ENCODE data around the gene PRSS50.
"Not testable (repeated sequence)": the region's sequence is repeated elsewhere in the genome, so short reads cannot be mapped to it uniquely, and the experiment has no call there.

PRSS50 gene, protein sequence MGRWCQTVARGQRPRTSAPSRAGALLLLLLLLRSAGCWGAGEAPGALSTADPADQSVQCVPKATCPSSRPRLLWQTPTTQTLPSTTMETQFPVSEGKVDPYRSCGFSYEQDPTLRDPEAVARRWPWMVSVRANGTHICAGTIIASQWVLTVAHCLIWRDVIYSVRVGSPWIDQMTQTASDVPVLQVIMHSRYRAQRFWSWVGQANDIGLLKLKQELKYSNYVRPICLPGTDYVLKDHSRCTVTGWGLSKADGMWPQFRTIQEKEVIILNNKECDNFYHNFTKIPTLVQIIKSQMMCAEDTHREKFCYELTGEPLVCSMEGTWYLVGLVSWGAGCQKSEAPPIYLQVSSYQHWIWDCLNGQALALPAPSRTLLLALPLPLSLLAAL

GRCh38 chr3:46717447-46718231 lies at the start of gene PRSS50:
Gene PRSS50, minus strand, starts transcription at chr3:46717869. Its CDS starts 45 bp downstream, at chr3:46717824.
- DNase-seq (ENCODE audit: low read depth) = no peak

GRCh38 chr3:46764206-46764605 lies 46.5 kb upstream of the PRSS50 start:
- DNase-seq (ENCODE audit: low read depth) = no peak

DNA sequence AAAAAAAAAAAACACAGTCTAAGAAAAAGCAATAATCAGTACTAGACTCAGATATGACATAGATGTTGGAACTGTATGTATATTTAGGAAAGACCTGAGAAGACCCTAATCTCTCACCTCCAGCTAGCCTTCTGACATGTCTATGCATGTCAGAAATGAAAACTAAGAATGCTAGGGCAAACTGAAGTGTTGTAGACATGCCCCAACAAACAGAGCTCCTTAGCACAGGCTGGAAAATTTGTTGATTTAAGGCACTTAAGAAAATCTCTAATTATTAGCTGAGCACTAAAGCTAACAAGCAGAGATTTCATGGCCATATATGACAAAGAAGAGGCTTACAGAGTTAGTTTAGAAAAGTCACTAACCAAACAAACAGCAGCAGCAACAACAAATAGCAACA lies 45.5 kb upstream of the PRSS50 start:
- DNase-seq (ENCODE audit: low read depth) = no peak

DNA sequence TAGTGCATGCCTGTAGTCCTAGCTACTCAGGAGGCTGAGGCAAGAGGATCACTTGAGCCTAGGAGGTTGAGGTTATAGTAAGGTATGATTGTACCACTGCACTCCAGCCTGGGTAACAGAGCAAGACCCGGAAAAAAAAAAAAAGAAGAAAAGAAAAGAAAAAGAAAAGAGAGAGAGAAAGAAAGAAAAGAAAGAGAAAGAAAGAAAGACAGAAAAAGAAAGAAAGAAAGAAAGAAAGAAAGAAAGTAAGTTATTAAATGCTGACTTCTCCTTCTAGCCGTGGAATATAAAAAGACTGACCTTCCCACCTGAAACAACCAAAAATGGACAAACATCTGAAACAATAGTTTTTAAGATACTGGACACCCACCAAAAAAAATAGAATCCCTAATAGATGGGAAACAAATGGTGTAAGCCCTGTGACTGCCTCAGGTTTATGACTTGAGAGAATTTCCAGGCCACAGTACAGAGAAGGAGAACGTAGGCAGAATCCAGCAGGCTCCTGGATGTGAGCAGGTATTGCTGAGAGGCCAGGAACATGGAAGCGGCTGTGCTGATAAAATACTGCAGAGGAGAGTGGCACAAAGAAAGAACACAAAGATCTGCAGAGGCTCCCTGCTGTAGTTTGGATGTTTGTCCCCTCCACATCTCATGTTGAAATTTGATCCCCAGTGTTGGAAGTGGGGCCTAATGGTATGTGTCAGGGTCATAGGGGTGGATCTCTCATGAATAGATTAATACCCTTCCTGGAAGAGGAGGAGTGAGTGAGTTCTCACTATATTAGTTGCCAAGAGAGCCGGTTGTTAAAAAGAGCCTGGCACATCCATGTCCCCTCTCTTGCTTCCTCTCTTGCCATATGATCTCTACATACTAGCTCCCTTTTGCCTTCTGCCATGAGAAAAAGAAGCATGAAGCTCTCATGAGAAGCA lies 41.8 kb upstream of the PRSS50 start:
- DNase-seq (ENCODE audit: low read depth) = no peak

DNA sequence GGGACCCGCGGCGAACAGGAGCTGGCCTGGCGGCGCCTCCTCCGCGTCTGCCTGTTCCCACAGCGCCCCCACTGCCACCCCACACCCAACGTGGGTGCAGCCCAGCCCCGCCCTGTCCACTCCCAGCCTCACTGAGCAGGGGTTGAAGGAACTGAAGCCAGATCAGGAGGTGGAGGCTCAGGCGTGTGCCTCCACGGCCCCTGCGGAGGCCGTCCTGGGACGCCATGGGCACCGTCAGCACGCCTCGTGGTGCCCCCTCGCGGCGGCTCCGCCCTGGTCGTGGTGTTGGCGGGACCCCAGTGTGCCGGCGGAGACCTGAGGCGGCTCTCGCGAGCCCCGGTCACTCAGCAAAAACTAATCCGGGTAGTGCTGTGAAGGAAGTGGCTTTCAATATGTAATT lies 39.0 kb upstream of the PRSS50 start:
- DNase-seq (ENCODE audit: low read depth) = no peak

- DNase-seq (ENCODE audit: low read depth) = no peak
These were observed 38.0 kb upstream of the PRSS50 start for GRCh38 chr3:46755646-46756045.

GRCh38 chr3:46753127-46753526 lies 35.5 kb upstream of the PRSS50 start:
- DNase-seq (ENCODE audit: low read depth) = not testable (repeated sequence)

DNA sequence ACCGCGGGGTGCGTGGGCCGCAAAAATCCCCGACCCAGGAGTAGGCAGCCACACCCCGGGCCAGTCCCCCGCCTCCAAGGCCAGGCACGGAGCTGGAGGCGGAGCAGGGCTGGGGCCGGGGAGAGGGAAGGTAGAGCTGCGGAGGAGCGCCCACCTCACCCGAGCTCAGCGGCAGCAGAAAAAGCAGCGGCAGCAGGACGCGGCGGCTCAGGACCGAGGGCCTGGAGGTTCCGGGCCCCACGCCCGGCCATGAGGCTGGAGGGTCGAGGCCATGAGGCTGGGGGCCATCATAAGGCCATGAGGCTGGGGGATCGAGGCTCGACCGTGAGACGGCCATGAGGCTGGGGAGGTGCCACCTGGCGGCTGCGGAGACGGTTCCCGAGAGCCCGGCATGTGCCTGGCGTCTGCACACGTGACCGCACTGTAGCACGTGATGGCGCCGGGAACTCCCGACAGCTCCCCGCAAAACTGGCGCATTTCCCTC lies 32.9 kb upstream of the PRSS50 start:
- DNase-seq (ENCODE audit: low read depth) = no peak

DNA sequence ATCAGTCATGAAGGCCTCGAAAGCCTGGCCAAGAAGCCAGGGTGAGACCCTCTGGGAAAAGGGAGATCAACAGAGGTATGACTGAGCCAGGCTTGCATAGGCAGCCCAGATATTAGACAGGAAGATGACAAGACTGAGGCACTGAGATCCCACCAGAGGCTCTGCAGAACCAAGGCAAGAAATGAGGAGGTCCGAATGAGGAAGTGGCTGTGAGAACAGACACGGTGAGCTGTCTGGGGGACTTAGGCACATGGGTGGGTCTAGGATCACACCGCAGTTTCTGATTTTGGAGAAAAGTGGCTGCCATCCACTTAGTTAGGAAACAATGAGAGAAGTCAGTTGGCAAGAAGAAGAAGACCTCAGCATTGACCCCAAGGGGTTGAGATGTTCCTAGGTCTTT lies 31.5 kb upstream of the PRSS50 start:
- DNase-seq (ENCODE audit: low read depth) = no peak

DNA sequence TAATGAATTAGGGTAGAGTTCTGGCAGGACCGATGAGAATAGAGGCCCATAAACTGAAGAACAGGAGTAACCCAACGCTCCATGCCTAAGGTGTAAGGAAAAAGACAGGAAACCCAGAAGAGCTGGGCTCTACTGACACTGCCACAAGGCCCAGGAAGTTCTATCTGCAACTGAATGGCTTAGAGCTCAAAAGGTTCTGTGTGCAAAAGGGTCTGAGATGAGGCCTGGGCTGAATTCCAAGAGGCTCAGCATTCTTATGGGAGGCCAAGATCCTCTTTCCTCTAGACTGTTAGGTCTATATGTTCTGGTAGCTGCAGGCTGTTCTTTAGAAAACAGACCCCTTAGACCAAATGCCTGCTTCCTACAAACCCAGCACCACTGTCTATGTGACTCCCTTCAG lies 30.5 kb upstream of the PRSS50 start:
- DNase-seq (ENCODE audit: low read depth) = no peak

GRCh38 chr3:46746711-46747110 lies 29.0 kb upstream of the PRSS50 start:
- no peak for DNase-seq (ENCODE audit: low read depth)

DNA sequence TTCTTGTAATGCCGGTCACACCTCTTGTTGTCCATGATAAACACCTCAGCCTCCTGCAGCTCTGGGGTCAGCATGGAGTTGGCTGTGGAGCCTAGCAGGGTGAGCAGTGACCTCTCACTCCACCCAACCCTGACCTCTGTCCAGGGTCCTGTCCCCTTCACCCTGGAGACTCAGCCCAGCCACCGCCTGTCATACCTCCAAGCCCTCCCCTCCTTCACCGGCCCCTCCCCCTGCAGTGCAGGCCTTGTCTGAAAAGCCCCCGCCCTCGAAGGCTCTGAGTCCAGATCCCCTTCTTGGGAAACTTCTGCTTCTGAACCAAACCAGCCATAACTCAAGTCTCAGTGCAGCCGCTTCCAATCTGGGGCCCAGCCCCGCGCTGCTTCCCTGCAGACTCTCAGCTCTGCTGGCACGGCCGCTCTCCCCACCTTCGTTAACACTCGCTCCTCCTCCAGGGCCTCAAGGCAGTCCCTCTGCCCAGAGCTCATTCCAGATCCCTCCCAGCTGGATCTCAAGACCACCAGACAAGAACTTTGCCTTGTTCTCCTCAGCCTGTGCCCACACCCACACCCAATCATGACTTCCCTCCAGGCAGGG lies 25.4 kb upstream of the PRSS50 start:
- no peak for DNase-seq (ENCODE audit: low read depth)

DNA sequence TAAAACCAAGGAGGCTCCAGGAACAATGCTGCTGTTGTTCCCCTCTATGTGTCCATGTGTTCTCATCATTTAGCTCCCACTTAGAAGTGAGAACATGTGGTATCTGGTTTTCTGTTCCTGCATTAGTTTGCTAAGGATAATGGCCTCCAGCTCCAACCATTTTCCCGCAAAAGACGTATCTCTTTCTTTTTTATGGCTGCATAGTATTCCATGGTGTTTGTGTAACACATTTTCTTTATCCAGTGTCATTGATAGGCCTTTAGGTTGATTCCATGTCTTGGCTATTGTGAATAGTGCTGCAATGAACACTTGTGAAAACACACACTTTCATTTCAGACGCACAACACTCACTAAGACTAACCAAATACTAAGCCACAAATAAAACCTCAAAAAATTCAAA lies 21.9 kb upstream of the PRSS50 start:
- DNase-seq (ENCODE audit: low read depth) = not testable (repeated sequence)

DNA sequence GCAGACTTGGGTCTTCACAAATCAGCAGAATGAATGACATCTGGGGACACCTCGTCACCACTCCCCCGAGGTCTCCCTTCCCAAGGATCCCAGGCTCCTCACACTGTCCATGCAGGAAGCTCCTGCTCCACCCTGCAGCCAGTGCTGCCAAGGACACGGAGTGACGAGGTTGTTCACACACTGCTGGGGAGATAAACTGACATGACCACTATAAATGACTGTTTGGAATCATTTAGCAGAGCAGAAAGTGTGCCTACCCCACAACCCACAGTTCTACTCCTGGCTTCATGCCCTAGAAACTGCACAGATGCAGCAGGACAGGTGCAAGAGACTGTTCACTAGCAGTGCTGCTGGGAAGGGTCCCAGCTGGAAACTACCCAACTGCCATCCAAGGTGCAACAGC lies 19.7 kb upstream of the PRSS50 start:
- no peak for DNase-seq (ENCODE audit: low read depth)

DNA sequence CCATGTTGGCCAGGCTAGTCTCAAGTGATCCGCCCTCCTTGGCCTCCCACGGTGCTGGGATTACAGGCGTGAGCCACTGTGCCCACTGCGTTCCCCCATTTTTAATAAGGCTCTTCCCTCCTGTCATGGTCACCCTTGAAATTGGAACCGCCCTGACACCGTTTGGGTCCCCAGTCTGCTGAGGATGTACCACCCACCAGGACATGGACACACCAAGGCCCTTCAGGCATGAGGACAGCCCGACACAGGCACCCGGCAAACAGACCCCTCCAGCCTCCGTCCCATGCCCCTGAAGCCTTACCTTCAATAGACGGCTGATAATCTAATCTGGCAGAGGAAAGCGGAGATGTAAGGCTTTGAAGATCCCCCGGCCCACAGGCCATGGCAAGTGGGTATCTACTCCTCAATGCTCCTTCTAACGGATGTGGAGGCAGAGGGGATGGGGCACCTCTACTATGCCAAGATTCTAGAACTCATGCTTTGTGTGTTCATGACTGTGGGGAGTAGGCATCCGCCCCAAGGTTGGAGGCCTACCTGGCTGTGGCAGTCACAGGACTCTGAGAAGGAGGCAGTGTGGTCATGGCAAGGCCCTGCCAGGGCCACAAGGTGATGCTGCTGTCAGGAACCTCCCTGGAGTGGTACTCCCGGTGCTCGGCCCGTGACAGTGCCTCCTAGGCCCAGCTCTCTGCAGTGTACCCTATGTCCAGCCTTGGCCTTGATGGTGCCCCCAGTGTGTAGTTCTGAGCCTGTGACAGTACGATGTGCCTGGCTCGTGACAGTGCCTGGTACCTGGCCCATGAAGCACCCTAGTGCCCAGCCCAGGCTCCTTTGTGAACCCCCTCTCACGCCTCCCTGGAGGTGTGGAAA lies 18.6 kb upstream of the PRSS50 start:
- no peak for DNase-seq (ENCODE audit: low read depth)

DNA sequence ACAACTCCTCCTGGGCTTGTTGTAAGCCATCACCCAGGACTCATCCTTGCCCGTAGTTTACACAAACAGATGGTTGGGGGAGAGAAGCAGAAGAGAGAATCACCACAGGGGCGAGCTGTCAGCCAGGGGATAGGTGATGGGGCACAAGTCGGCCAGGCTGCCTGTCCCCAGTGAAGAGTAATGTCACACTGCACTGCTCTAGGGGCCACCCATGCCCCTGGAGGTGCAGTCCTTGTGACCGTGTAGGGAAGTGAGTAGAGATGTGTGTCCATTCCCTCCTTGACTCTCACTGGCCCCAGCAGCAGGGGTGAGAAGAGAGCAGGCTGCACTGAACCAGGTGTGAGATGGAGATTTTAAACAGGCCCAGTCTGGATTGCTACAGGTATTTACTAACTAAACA lies 17.1 kb upstream of the PRSS50 start:
- DNase-seq (ENCODE audit: low read depth) = no peak

DNA sequence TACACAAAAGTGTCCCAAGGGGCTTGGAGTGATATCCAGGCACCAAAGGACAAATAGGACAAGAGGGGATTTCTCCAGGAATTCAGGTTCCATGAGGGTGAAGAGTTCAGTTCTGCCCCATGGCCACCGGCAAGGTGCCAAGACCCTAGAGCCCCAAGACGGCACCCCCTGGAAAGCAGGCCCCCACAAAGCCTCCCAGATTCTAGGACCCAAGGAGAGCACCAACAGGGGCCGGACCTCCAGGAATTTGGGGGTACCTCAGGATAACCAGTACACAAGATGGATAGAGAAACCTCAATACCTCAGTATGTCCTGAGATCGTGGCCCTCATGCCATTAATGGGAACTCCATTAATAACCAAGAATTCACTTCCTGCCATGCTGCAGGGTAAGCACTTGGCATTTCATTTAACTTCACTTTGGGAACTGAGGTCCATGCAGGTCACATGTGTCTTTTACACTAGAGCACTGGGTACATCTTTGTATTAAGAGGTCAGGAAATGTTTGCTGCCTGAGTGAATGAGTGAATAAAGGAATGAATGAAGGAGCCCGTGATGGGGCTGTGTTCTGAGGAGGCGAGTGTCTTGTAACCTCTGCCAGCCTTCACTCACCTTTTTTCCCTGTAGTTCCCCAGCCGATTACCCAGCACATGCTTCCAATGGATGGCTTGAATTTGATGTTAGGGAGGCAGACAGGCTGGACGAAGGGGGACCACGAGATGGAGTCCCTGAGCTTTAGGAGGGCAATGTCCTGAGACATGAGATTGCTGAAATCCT lies 15.5 kb upstream of the PRSS50 start:
- peak; percentile 9 for DNase-seq (ENCODE audit: low read depth)

DNA sequence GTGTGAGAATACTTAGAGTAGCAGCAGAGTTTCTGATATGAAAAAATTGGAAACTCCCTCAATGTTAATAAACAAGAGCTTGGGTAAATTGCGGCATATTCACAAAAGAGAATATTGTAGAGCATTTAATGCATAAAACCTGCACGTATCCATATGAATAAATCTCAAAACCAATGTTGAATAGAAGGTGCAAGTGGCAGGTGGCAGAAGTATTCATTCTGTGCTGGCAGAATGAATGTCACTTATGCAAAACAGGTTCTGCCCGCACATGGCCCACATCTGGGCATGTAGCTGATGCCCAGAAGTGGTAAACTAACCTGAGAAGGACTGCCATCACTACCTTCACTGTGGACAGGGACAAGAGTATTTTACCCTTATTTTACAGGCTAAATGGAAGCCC lies 14.1 kb upstream of the PRSS50 start:
- no peak for DNase-seq (ENCODE audit: low read depth)

- no peak for DNase-seq (ENCODE audit: low read depth)
These were observed 13.2 kb upstream of the PRSS50 start for GRCh38 chr3:46730819-46731218.

DNA sequence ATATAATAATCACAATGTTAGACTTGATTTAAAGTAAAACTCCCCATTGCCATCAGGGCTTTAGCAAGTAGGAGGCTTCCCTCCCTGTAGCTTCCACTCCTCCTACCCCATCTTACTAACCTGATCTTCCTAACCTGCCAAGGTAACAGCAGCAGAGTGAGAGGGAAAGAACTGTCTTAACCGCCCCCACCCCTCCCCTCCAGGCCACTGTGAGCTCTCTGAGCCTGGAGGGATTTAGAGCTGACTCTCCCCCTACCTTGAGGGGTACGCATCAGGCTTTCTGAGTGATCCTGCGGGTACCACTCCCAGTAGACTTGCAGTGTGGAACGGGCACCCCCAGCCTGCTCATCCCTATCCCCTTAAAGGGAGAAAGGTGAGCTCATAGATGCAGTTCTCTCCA lies 11.4 kb upstream of the PRSS50 start:
- no peak for DNase-seq (ENCODE audit: low read depth)

Data from stromal cell of bone marrow (primary cell).